GM18508 (cell line): Measurements from ENCODE around the gene NPY1R.

ENCODE experiments used
- ATAC-seq: cut with Tn5 transposase; IDR thresholded peaks from one replicate; pipeline ENCODE4 v1.9.1; 2021; ENCODE audit warnings: moderate number of reproducible peaks; ENCODE audit not compliant: insufficient read depth, unreplicated experiment

The NPY1R gene

GRCh38 chr4:163332526-163333406 lies at the start of gene NPY1R:
Gene NPY1R (minus strand): TSS chr4:163332596. CDS start chr4:163326554, 6,042 bp downstream.
- no peak for ATAC-seq

DNA sequence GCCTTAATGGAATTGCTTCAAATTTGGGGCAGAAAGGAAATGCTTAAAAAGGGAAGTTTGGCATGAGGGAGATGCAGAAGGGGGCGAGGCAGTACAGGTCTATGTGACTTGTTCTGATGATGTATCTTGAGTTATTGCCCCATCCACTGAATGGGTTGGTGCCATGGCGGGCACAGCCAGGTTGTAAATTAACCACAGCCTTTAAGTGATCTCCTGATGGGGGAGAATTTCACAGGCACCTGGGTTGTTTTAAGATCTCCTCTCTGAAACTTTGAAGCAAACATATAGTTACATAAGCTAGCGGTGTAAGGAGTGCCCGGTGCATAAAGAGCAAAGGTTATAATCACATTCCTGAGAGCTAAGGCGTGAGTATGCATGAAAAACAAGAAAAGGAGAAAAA lies 48.3 kb upstream of the NPY1R start:
- ATAC-seq = no peak

GRCh38 chr4:163378661-163379060 lies 46.3 kb upstream of the NPY1R start:
- ATAC-seq = no peak

GRCh38 chr4:163372029-163372428 lies 39.6 kb upstream of the NPY1R start:
- ATAC-seq = no peak

DNA sequence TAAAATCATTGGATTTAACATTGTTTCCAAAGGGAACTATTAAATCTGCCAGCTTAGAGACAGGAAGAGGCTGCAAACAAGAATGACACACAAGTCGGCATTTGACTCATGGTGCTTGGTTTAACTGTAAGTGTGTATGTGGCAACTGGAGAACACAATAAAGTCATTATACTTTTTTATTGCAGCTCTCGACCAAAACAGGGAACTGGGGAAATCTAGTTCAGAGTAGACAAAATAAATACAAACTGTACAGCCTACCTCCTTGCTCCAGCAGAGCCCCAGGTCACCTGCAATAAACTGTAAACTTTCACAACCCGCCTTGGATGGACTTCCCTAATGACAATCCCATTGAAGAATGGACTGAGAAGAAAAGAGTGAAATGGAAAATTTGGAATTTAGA lies 35.3 kb upstream of the NPY1R start:
- no peak for ATAC-seq

- no peak for ATAC-seq
Measured at GRCh38 chr4:163356104-163356503, 23.7 kb upstream of the NPY1R start.

DNA sequence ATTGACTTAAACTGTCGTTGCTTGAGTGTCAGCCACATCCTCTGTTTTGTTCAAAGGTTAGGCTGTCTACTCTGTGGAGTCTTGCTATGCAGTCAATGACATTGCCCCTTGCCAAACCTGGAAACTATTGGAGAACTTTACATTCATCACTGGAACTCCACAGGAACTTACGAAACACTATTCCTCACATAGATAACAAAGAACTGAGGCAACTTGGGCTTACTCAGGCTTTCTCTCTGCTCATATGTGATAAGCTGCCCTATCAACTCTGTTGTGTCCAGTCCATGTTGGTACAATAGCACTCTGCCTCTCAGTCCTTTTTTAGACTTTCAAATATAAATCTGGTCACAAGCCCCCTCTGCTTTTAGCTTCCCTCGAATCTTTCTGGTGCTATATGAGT lies 20.7 kb upstream of the NPY1R start:
- ATAC-seq = no peak

DNA sequence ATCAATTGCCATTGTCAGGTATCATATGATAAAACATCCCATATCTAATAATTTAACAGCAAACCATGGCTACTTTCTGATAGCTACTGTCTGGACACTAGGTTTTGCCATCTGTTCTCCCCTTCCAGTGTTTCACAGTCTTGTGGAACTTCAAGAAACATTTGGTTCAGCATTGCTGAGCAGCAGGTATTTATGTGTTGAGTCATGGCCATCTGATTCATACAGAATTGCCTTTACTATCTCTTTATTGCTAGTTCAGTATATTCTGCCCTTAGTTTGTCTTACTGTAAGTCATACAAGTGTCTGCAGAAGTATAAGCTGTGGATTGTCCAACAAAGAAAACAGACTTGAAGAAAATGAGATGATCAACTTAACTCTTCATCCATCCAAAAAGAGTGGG lies 18.3 kb upstream of the NPY1R start:
- no peak for ATAC-seq

- ATAC-seq = no peak
Measured at GRCh38 chr4:163344147-163345125, 12.0 kb upstream of the NPY1R start.

- no peak for ATAC-seq
Measured at GRCh38 chr4:163343604-163344146, 11.3 kb upstream of the NPY1R start, which contains the start of gene NPY5R. Gene NPY5R (plus strand): TSS chr4:163343892. CDS start chr4:163350274, 6,382 bp downstream.

- ATAC-seq = no peak
Measured at GRCh38 chr4:163335384-163335783, 3.0 kb upstream of the NPY1R start.

GRCh38 chr4:163331629-163332376 lies 593 bp downstream of the NPY1R start:
- no peak for ATAC-seq

DNA sequence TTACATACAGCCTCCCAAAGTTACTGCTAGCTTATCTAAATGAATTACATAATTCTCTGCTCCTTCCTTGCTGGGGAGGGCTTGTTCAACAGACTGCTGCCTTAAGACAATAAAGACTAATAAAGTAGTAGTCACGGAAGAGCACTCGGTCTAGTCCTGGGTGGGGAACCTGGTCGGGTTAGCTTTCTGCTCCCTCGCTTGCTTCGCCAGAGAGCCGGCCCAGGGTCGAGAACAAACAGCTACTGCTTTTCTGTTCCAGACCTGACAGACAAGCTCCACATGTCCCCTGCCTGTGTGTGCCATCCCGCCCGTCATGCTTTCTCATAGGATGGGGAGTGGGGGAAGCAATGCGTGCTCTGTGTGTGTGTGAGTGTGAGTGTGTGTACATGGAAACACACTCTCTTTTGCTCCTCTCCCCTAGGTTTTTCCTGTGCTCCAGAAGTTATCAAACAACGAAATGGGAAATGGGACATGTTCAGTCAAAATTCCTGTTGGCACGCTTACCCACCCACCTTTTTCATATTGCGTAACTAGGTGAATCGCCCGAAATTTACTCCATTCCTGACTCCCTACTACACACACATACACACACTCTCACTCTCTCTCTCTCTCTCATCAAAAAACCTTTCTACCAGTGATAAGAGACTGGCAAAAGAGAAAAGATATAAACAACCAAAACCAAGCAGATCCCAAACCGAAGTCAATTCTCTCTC lies 1.3 kb downstream of the NPY1R start:
- no peak for ATAC-seq

- no peak for ATAC-seq
Measured at GRCh38 chr4:163317110-163317509, 15.3 kb downstream of the NPY1R start.

GRCh38 chr4:163309466-163309865 lies 22.9 kb downstream of the NPY1R start:
- no peak for ATAC-seq

- ATAC-seq = no peak
Measured at GRCh38 chr4:163303069-163303468, 29.3 kb downstream of the NPY1R start.

DNA sequence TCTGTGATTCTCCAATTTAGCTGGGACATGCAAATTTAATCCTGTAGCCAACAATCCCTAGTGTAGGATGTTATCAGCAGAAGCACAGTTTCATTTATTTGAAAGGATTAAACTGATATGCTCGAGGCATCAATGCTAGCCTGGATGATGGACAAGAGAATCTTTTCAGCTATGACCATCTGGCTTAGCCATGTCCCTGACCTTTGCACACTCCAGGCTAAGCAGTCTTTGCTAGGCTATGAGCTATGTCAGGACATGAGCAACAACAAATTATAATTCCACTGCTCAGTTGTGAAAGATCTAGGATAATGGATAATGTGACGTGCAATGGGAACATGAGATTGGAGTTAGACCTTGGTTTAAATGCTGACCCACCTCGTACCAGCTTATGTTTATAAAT lies 32.0 kb downstream of the NPY1R start:
- no peak for ATAC-seq

- no peak for ATAC-seq
Measured at GRCh38 chr4:163295138-163295537, 37.3 kb downstream of the NPY1R start.

- ATAC-seq = no peak
Measured at GRCh38 chr4:163284304-163284703, 48.1 kb downstream of the NPY1R start.
